ENCODE results near the gene PTPRM.

The PTPRM gene

GRCh38 chr18:8208716-8209115 lies 641.6 kb downstream of the PTPRM start:
- DNase-seq, result no peak

- no peak for DNase-seq
These were observed 646.0 kb downstream of the PTPRM start for GRCh38 chr18:8212896-8213780.

- no peak for DNase-seq
These were observed 648.6 kb downstream of the PTPRM start for GRCh38 chr18:8215741-8216140.

GRCh38 chr18:8217051-8217564 lies 650.0 kb downstream of the PTPRM start:
- no peak for DNase-seq

GRCh38 chr18:8218197-8218596 lies 651.1 kb downstream of the PTPRM start:
- no peak for DNase-seq

- DNase-seq, result no peak
These were observed 654.3 kb downstream of the PTPRM start for GRCh38 chr18:8221452-8221851.

GRCh38 chr18:8224576-8224975 lies 657.5 kb downstream of the PTPRM start:
- DNase-seq, result no peak

GRCh38 chr18:8229040-8229439 lies 661.9 kb downstream of the PTPRM start:
- DNase-seq, result no peak

GRCh38 chr18:8229787-8230186 lies 662.7 kb downstream of the PTPRM start:
- no peak for DNase-seq

GRCh38 chr18:8231316-8231715 lies 664.2 kb downstream of the PTPRM start:
- no peak for DNase-seq

- no peak for DNase-seq
These were observed 665.7 kb downstream of the PTPRM start for GRCh38 chr18:8232791-8233190.

- no peak for DNase-seq
These were observed 668.8 kb downstream of the PTPRM start for GRCh38 chr18:8235894-8236293.

- no peak for DNase-seq
These were observed 671.4 kb downstream of the PTPRM start for GRCh38 chr18:8238507-8238906.

- no peak for DNase-seq
These were observed 674.6 kb downstream of the PTPRM start for GRCh38 chr18:8241731-8242130.

- DNase-seq, result no peak
These were observed 675.1 kb downstream of the PTPRM start for GRCh38 chr18:8242151-8242696.

GRCh38 chr18:8247700-8248099 lies 680.6 kb downstream of the PTPRM start:
- DNase-seq, result no peak

- no peak for DNase-seq
These were observed 681.5 kb downstream of the PTPRM start for GRCh38 chr18:8248576-8248975.

- DNase-seq, result no peak
These were observed 682.7 kb downstream of the PTPRM start for GRCh38 chr18:8249811-8250210.

GRCh38 chr18:8252371-8252770 lies 685.3 kb downstream of the PTPRM start:
- DNase-seq, result no peak

GRCh38 chr18:8253944-8254343 lies 686.8 kb downstream of the PTPRM start:
- no peak for DNase-seq

- no peak for DNase-seq
These were observed 687.5 kb downstream of the PTPRM start for GRCh38 chr18:8254654-8255053.

- no peak for DNase-seq
These were observed 690.8 kb downstream of the PTPRM start for GRCh38 chr18:8257851-8258434.

- no peak for DNase-seq
These were observed 693.2 kb downstream of the PTPRM start for GRCh38 chr18:8260319-8260718.

GRCh38 chr18:8260827-8261226 lies 693.7 kb downstream of the PTPRM start:
- peak; percentile 17 for DNase-seq

Measured in NCI-H1092 (cell line).